Measurements from ENCODE around the gene RNF151. TPM values are rescaled to one million over a fixed set of nuclear protein-coding genes. Genes with fewer than 3 reads are reported as not detected.

The RNF151 gene
- total RNA-seq, 4 donors from 2014 or later: not detected

GRCh38 chr16:1998852-1999801 lies 32.5 kb downstream of the RNF151 start:
- intact Hi-C loops (cut with DNase I): no loop called here
- WGBS: 82% methylated on average over 18 of the region's 39 CpGs
- Histone ChIP-seq H3K4me1 (peaks cover 8 to 29% (median 13%) of the 10 kb centered on the region in 4 donors), H3K4me3 (no peak overlapping the region), H3K27ac (replicated peaks in 1 of 4) (no peak overlapping the region), H3K9me3 (no peaks in the 10 kb centered on the region), H3K27me3 (no peaks in the 10 kb centered on the region), H3K36me3 (peaks cover 58 to 77% (median 67%) of the 10 kb centered on the region in 4 donors)
- no peak for DNase-seq (ENCODE audit: extremely low spot score)
- no peak for TF ChIP-seq POLR2AphosphoS5 (IDR thresholded peaks at IDR 0.05)
- TF ChIP-seq EP300 (IDR thresholded peaks at IDR 0.05): no peak
- no peak for TF ChIP-seq POLR2A (IDR thresholded peaks at IDR 0.05; ENCODE audit: low read depth)
- TF ChIP-seq CTCF (IDR thresholded peaks at IDR 0.05): no peak

GRCh38 chr16:1999866-2000514 lies 33.3 kb downstream of the RNF151 start:
- Histone ChIP-seq H3K4me1 (peaks cover 16 to 38% (median 22%) of the 10 kb centered on the region in 4 donors), H3K9me3 (no peaks in the 10 kb centered on the region), H3K4me3 (no peak overlapping the region), H3K27ac (replicated peaks in 1 of 4) (no peak overlapping the region), H3K36me3 (peaks cover 58 to 77% (median 69%) of the 10 kb centered on the region in 4 donors), H3K27me3 (no peaks in the 10 kb centered on the region)
- no peak for DNase-seq (ENCODE audit: extremely low spot score)
- 90% methylated on average over 15 of the region's 28 CpGs for WGBS
- TF ChIP-seq POLR2A (IDR thresholded peaks at IDR 0.05; ENCODE audit: low read depth): no peak
- TF ChIP-seq POLR2AphosphoS5 (IDR thresholded peaks at IDR 0.05): no peak
- TF ChIP-seq CTCF (IDR thresholded peaks at IDR 0.05): no peak
- TF ChIP-seq EP300 (IDR thresholded peaks at IDR 0.05): no peak
- intact Hi-C loops (cut with DNase I): no loop called here

GRCh38 chr16:2001035-2001434 lies 34.4 kb downstream of the RNF151 start:
- no peak for DNase-seq (ENCODE audit: extremely low spot score)
- peaks cover 58 to 77% (median 72%) of the 10 kb centered on the region in 4 donors for H3K36me3 ChIP-seq
- no peak for TF ChIP-seq POLR2A (IDR thresholded peaks at IDR 0.05; ENCODE audit: low read depth)
- no peak for TF ChIP-seq CTCF (IDR thresholded peaks at IDR 0.05)
- no peak for TF ChIP-seq EP300 (IDR thresholded peaks at IDR 0.05)
- TF ChIP-seq POLR2AphosphoS5 (IDR thresholded peaks at IDR 0.05): no peak
- H3K4me1 ChIP-seq: peaks cover 27 to 48% (median 32%) of the 10 kb centered on the region in 4 donors
- no peak overlapping the region for H3K4me3 ChIP-seq
- H3K27ac ChIP-seq (replicated peaks in 1 of 4): no peak overlapping the region
- no peaks in the 10 kb centered on the region for H3K9me3 ChIP-seq
- H3K27me3 ChIP-seq: no peaks in the 10 kb centered on the region
- intact Hi-C loops (cut with DNase I): no loop called here
- WGBS: 88% methylated on average over 12 of the region's 19 CpGs

- TF ChIP-seq POLR2A (IDR thresholded peaks at IDR 0.05; ENCODE audit: low read depth) (no peak), EP300 (IDR thresholded peaks at IDR 0.05) (no peak), CTCF (IDR thresholded peaks at IDR 0.05) (no peak), POLR2AphosphoS5 (IDR thresholded peaks at IDR 0.05) (no peak)
- no peak overlapping the region for H3K4me3 ChIP-seq
- intact Hi-C loops (cut with DNase I): no loop called here
- peaks cover 32 to 50% (median 39%) of the 10 kb centered on the region in 4 donors for H3K4me1 ChIP-seq
- WGBS: 94% methylated on average over 37 of the region's 53 CpGs
- no peaks in the 10 kb centered on the region for H3K9me3 ChIP-seq
- no peak overlapping the region for H3K27ac ChIP-seq (replicated peaks in 1 of 4)
- peaks cover 58 to 74% (median 71%) of the 10 kb centered on the region in 4 donors for H3K36me3 ChIP-seq
- no peak for DNase-seq (ENCODE audit: extremely low spot score)
- H3K27me3 ChIP-seq: no peaks in the 10 kb centered on the region
These were observed 35.0 kb downstream of the RNF151 start for GRCh38 chr16:2001456-2002355.
